ENCODE data around the gene NEDD4. TPM values are rescaled to one million over a fixed set of nuclear protein-coding genes. Genes with fewer than 3 reads are reported as not detected.

Gene NEDD4
- polyA plus RNA-seq, 3 donors: 1.2 to 3.8 (median 1.3) TPM

DNA sequence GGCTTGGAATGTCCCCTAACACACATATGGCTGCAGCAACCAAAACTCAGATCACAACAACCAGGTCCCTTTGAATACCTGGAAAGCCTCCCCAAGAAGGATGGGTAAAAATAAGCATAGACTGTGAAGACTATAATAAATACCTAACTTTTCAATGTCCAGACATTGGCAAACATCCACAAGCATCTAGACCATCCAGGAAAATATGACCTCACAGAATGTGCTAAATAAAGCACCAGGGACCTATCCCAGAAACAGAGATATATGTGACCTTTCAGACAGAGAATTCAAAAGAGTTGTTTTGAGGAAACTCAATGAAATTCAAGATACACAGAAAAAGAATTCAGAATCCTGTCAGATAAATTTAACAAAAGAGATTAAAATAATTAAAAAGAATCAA lies 109.2 kb downstream of the NEDD4 start:
- Histone ChIP-seq H3K36me3 (replicated peaks in 1 of 2; ENCODE audit: control insufficient read depth in 1 of 2, insufficient read depth in 2 of 2, low read length in 2 of 2) (no peaks in the 10 kb centered on the region), H3K27me3 (ENCODE audit: control insufficient read depth in 2 of 2, insufficient read depth in 2 of 2, low read length in 2 of 2) (no peaks in the 10 kb centered on the region)
- H3K27me3 Mint-ChIP-seq (ENCODE audit: low read depth in 3 of 3): peaks cover 0 to 2% (median 0%) of the 10 kb centered on the region in 3 donors

DNA sequence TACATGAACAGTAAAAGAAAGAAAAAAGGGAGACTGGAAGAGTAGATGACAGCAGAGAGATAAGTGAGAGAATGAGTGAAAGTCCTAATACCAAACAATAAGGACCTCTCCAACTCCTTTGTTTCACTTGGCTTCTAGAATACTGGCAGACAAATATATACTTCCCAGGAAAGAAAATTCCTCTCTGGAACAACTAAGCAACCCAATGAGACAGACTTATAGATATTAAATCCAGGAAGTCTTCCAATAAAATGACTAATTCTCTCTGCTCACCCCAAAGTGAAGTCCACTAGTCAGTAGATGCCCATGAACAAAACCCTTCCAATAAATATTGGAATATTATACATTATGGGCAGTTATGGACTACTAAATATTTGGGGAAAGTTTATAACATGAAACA lies 114.2 kb downstream of the NEDD4 start:
- H3K27ac ChIP-seq (ENCODE audit: low read depth in 1 of 2, low read length in 2 of 2): no peak overlapping the region
- no peaks in the 10 kb centered on the region for H3K36me3 ChIP-seq (replicated peaks in 1 of 2; ENCODE audit: control insufficient read depth in 1 of 2, insufficient read depth in 2 of 2, low read length in 2 of 2)
- DNase-seq: no peak
- intact Hi-C loops (cut with micrococcal nuclease): no loop called here
- no peak overlapping the region for H3K4me2 ChIP-seq (replicated peaks; ENCODE audit: extremely low read depth, low read length, poor library complexity, severe bottlenecking)
- H3K27me3 ChIP-seq (ENCODE audit: control insufficient read depth in 2 of 2, insufficient read depth in 2 of 2, low read length in 2 of 2): no peaks in the 10 kb centered on the region
- H3K4me1 Mint-ChIP-seq: no peaks in the 10 kb centered on the region
- no peaks in the 10 kb centered on the region for H3K9me3 ChIP-seq (replicated peaks in 1 of 2; ENCODE audit: control insufficient read depth in 1 of 2, insufficient read depth in 1 of 2, low read length in 2 of 2)
- H3K36me3 Mint-ChIP-seq: peaks cover 0 to 3% of the 10 kb centered on the region in 2 donors
- TF ChIP-seq, protein P1, sequence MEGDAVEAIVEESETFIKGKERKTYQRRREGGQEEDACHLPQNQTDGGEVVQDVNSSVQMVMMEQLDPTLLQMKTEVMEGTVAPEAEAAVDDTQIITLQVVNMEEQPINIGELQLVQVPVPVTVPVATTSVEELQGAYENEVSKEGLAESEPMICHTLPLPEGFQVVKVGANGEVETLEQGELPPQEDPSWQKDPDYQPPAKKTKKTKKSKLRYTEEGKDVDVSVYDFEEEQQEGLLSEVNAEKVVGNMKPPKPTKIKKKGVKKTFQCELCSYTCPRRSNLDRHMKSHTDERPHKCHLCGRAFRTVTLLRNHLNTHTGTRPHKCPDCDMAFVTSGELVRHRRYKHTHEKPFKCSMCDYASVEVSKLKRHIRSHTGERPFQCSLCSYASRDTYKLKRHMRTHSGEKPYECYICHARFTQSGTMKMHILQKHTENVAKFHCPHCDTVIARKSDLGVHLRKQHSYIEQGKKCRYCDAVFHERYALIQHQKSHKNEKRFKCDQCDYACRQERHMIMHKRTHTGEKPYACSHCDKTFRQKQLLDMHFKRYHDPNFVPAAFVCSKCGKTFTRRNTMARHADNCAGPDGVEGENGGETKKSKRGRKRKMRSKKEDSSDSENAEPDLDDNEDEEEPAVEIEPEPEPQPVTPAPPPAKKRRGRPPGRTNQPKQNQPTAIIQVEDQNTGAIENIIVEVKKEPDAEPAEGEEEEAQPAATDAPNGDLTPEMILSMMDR (IDR thresholded peaks at IDR 0.05): no peak
- H3K9ac ChIP-seq (ENCODE audit: insufficient read depth, low read length, poor library complexity, severe bottlenecking): no peak overlapping the region
- H3K4me3 Mint-ChIP-seq: no peak overlapping the region
- H3K27ac Mint-ChIP-seq: no peak overlapping the region
- H3K4me3 ChIP-seq (replicated peaks in 1 of 3; ENCODE audit: low read depth in 2 of 3, low read length in 3 of 3): no peak overlapping the region
- no peaks in the 10 kb centered on the region for H3K79me2 ChIP-seq (ENCODE audit: insufficient read depth, low read length)
- no peak overlapping the region for H2AFZ ChIP-seq (ENCODE audit: insufficient read depth, low read depth, low read length, poor library complexity, severe bottlenecking)
- H3K4me1 ChIP-seq (ENCODE audit: control insufficient read depth in 1 of 2, insufficient read depth in 2 of 2, low read length in 2 of 2): no peaks in the 10 kb centered on the region
- peaks cover 0 to 2% (median 0%) of the 10 kb centered on the region in 7 donors for H3K9me3 Mint-ChIP-seq
- H3K27me3 Mint-ChIP-seq (ENCODE audit: low read depth in 3 of 3): peaks cover 0 to 1% (median 0%) of the 10 kb centered on the region in 3 donors
- no peaks in the 10 kb centered on the region for H4K20me1 ChIP-seq (ENCODE audit: insufficient read depth, low read length)

More for the DNA sequence above, 109.2 kb downstream of the NEDD4 start:
- DNase-seq: no peak
- Mint-ChIP-seq H3K4me3 (no peak overlapping the region), H3K4me1 (no peaks in the 10 kb centered on the region), H3K27ac (no peak overlapping the region), H3K9me3 (peaks cover 7 to 15% (median 10%) of the 10 kb centered on the region in 7 donors), H3K36me3 (no peaks in the 10 kb centered on the region)
- H4K20me1 ChIP-seq (ENCODE audit: insufficient read depth, low read length): no peaks in the 10 kb centered on the region
- H3K9ac ChIP-seq (ENCODE audit: insufficient read depth, low read length, poor library complexity, severe bottlenecking): no peak overlapping the region
- no peak overlapping the region for H3K4me2 ChIP-seq (replicated peaks; ENCODE audit: extremely low read depth, low read length, poor library complexity, severe bottlenecking)
- no peak overlapping the region for H2AFZ ChIP-seq (ENCODE audit: insufficient read depth, low read depth, low read length, poor library complexity, severe bottlenecking)
- no peaks in the 10 kb centered on the region for H3K4me1 ChIP-seq (ENCODE audit: control insufficient read depth in 1 of 2, insufficient read depth in 2 of 2, low read length in 2 of 2)
- H3K79me2 ChIP-seq (ENCODE audit: insufficient read depth, low read length): no peaks in the 10 kb centered on the region
- TF ChIP-seq, protein P1 (IDR thresholded peaks at IDR 0.05): no peak
- H3K27ac ChIP-seq (ENCODE audit: low read depth in 1 of 2, low read length in 2 of 2): no peak overlapping the region
- peaks cover 0 to 3% of the 10 kb centered on the region in 2 donors for H3K9me3 ChIP-seq (replicated peaks in 1 of 2; ENCODE audit: control insufficient read depth in 1 of 2, insufficient read depth in 1 of 2, low read length in 2 of 2)
- intact Hi-C loops (cut with micrococcal nuclease): no loop called here
- no peak overlapping the region for H3K4me3 ChIP-seq (replicated peaks in 1 of 3; ENCODE audit: low read depth in 2 of 3, low read length in 3 of 3)
